Activated CD4-positive, alpha-beta T cell treated with anti-CD3 and anti-CD28 coated beads, Interleukin-2, amount 50 U/mL, for 16 hours (primary cell): ENCODE measurements around the gene MARK2.
"Not testable (repeated sequence)": the region's sequence is repeated elsewhere in the genome, so short reads cannot be mapped to it uniquely, and the experiment has no call there.

Experiments
- DNase-seq: peaks from one replicate; pipeline ENCODE4 v3.0.0-alpha.2; 2020

MARK2 gene

GRCh38 chr11:63838678-63839507 lies at the start of gene MARK2:
Gene MARK2, plus strand, starts transcription at chr11:63839110. Its CDS starts 397 bp downstream, at chr11:63839507.
- DNase-seq = peak; percentile 99

GRCh38 chr11:63791495-63792167 lies 47.3 kb upstream of the MARK2 start:
- DNase-seq = no peak

- no peak for DNase-seq
These were observed 45.7 kb upstream of the MARK2 start for GRCh38 chr11:63793161-63793560.

- no peak for DNase-seq
These were observed 43.8 kb upstream of the MARK2 start for GRCh38 chr11:63795066-63795465.

GRCh38 chr11:63800921-63801320 lies 38.0 kb upstream of the MARK2 start:
- DNase-seq = no peak

DNA sequence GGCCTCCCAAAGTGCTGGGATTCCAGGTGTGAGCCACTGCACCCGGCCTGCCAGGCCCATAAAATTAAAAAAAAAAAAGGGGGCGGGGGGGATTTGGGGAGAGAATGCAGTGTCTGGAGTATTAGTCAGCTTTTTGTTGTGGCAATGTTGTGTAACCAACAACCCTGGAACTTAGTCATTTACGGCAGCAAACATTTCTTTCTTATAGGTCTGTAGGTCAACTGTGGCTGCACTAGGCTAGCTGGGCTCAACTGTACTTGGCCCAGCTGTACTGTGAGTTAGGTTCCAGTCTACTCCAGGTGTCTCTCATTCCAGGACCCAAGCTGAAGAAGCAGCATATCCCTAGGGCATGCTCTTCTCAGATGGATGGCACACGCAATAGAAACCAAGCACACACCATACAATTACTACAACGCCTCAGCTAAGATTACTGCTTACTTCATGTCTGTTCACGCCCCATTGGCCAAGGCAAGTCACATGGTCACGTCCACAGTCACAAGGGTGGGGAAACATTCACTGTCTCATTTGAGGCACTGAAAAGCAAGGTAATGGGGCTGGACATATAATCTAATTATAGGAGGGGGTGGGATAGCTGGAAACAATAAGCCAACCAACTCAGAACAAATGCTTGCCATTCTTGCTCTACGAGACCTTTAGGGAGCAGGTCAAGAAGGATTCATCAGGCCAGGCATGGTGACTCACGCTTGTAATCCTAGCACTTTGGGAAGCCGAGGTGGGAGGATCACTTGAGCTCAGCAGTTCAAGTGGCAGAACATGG lies 36.1 kb upstream of the MARK2 start:
- DNase-seq = no peak

DNA sequence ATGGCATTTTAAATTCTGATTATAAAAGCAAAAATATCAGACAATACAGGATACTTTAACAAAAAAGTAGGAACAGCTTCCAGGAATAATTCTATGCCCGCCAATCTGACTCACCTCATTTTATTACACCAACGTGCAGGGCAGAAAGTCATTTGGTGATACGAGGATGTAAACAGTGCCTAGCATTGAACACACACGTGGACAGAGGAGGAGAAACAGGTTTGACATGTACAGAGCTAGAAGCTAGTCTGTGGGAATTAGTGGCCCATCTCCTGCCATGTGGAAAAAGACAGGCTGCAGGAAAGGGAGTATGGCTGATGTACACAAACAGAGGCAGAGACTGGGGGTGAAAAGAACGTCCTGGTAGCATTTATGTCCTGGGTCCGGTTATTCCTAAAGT lies 34.7 kb upstream of the MARK2 start:
- DNase-seq = no peak

- DNase-seq = no peak
These were observed 33.0 kb upstream of the MARK2 start for GRCh38 chr11:63805844-63806415.

GRCh38 chr11:63810383-63810782 lies 28.5 kb upstream of the MARK2 start:
- DNase-seq = not testable (repeated sequence)

- no peak for DNase-seq
These were observed 27.4 kb upstream of the MARK2 start for GRCh38 chr11:63811522-63811921.

DNA sequence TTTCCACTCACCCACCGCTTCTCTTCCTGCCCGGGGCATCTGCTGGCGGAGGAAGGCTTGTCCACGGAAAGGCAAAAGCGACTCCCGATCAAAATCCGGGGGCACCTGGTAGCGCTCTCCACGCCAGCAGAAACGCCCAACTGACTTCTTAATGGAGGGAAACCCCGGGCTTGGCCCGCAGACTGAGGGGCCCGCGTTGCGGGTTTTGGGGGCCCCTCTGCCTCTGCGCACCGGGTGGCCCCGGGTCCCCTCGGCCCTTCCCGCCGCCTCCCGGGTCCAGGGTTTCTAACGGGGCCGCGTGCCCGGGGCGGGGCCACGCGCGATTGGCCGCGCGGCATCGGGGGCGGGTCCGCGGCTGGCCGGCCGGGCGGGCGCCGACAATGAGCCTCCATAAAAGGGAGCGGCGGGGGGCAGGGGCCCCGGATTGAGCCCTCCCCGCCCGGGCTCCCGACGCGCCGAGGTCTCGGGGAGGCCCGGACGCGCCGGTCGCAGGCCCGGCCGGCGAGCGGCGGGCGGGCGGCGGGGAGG lies 25.8 kb upstream of the MARK2 start, which contains the start of gene SPINDOC:
Gene SPINDOC, plus strand, starts transcription at position 422 of the 528 bp plus-strand sequence. CDS start 231 bp downstream, outside the sequence.
- peak; percentile 81 for DNase-seq

DNA sequence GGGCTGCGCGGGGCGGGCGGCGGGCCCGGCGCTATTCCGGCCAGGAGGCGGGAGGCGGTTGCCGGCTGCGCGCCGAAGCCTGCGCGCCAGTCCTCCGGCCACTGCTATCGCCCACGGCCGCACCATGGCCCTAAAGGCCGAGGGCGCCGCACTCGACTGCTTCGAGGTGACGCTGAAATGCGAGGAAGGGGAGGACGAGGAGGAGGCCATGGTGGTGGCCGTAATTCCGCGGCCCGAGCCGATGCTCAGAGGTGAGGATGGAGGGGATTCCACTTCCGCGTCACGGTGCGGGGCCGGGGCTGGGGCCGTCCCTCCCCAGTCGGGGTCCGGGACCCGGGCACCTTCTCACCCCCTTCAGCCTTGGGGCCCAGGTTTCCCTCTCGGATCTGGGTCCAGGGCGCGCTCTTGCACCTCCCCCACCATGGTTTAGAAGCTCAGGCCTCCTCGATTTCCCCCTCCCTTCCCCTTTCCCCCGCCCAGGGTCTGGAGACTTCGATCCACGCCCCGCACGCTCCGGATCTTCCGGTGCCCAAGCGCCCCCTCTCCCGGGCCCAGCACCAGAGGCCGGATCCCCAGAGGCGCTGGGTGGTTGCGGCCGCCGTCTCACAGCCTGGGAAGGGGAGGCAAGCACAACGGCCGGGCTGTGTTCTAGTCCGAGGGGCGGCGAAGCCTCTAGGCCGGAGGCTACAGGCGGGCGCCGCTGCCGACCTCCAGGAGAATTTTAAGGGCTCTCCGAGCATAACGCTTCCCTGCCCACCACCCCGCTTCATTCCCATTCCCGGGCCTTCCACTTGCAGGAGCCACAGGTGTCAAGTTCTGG lies 25.1 kb upstream of the MARK2 start:
- DNase-seq = peak; percentile 64

DNA sequence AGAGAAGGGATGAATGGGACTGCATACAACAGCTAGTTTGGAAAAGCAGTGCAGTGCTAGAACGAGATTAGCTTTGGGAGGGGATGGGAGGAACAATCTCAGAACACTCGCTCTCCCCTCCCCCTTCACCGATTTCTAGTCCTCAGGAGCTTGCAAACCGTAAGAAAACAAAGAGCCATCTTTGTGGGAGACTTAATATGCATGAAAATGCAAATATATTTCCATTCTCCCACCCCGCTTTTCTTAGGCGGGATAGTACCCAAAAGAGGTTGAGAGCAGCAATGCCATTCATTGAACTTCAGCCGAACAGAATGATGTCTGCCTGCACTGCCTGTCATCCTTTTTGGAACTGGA lies 24.6 kb upstream of the MARK2 start:
- no peak for DNase-seq

- no peak for DNase-seq
These were observed 22.7 kb upstream of the MARK2 start for GRCh38 chr11:63816166-63816565.

GRCh38 chr11:63816732-63817131 lies 22.2 kb upstream of the MARK2 start:
- no peak for DNase-seq

GRCh38 chr11:63817758-63818498 lies 21.0 kb upstream of the MARK2 start:
- DNase-seq = no peak

DNA sequence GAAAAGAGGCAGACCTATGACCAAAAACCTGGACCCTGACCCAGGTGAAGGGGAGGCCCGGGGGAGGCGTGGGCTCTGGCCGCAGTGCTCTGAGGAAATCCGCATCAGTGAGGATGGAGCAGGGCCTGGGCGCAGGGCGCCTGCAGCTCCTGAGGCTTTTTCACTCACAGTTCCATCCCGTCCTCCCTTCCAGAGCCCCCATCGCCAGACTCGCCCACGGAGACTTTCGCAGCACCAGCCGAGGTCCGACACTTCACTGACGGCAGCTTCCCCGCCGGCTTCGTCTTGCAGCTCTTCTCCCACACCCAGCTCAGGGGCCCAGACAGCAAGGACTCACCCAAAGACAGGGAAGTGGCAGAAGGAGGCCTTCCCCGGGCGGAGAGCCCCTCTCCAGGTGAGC lies 20.3 kb upstream of the MARK2 start:
- DNase-seq = no peak

DNA sequence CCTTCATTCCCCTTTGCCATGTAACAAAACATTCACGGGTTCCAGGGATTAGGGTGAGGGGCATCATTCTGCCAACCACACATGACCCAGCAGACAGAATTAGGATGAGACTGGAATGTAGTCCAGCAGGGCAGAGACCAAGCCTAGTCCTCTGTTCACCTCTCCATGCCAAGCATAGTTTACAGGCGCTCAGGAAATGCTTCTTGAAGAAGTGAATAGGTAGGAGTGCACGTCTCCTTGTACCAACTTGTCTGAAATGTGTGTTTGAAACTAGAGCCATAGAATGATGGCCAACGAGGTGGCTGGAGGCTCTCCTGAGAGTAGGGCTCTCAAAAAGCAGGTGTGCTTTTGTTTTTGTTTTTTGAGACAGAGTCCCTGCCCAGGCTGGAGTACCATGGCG lies 17.5 kb upstream of the MARK2 start:
- DNase-seq = no peak

GRCh38 chr11:63826471-63827190 lies 12.3 kb upstream of the MARK2 start:
- no peak for DNase-seq

GRCh38 chr11:63829823-63830489 lies 9.0 kb upstream of the MARK2 start:
- no peak for DNase-seq
